NCI-H128 (cell line): ENCODE measurements around the gene TRAPPC5.

ENCODE experiments used
- DNase-seq: peaks from one replicate; lab custom pipeline; 2025; ENCODE audit not compliant: unreplicated experiment; lab: John Stamatoyannopoulos, UW

The TRAPPC5 gene

DNA sequence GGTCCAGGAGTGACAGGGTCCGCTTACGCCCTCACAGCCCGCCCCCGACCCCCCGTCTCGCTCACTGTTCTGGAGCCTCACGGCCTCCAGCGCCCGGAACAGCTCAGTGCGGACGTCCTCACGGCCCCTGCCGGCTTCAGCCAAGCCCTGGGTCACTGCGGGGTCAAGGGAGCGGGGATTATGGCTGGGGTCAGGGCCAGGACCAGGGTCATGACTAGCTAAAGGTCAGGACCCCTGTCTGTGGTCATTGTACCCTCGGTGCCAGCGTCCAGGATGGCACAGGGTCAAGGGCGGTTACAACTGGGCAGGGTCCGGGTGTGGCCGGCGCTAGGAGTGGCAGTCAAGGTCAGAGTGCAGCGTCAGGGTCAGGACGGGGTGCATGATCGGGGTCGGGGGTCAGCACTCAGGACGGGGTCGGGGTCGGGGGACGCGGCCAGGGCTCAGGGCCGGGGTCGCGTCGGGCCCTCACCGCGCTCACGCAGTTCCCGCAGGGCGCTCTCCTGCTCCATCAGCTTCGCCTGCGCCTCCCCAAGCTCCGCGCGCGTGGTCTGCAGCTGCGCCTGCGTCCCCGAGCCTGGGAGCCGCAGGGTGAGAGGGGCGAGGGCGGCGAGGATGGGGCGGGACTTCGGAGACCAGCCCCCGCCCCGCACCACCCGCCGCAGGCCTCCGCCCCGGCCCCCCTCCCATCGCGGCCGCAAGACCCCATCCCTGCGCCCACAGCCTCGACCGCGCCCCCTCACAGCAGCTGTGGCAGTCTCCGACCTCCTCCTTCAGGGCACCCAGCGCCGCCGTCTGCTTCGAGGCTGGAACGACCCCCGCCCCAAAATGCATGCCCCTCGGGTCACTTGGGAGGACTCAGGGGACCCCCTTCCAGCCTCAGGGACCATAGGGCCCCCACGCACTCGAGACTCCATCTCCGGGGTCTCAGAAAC, 49.9 kb downstream of the TRAPPC5 start:
- no peak for DNase-seq

- DNase-seq = no peak
These were observed 50.6 kb downstream of the TRAPPC5 start for GRCh38 chr19:7731218-7731595.

DNA sequence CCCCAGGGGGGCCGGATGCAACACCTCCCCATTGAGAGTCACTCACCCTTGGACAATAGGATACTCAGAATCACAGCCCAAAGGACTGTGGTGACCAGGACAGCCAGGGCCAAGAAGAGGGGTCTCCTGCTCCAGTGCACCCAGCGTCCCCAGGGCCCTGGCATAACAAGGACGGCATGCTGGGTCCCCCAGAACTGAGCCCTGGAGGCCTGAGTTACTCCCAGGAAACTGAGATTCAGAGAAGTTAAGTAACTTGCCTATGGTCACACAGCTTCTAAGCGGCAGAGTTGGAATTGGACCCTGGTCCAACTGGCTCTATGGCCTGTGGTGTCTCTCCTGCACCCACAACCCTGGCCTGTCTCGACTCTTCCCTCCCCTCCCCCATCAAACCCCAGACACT, 51.0 kb downstream of the TRAPPC5 start:
- no peak for DNase-seq

GRCh38 chr19:7732045-7732444, 51.4 kb downstream of the TRAPPC5 start, which contains the start of gene CLEC4G:
Gene CLEC4G, minus strand, starts transcription at chr19:7732110. Its CDS starts 8 bp downstream, at chr19:7732102.
- no peak for DNase-seq

DNA sequence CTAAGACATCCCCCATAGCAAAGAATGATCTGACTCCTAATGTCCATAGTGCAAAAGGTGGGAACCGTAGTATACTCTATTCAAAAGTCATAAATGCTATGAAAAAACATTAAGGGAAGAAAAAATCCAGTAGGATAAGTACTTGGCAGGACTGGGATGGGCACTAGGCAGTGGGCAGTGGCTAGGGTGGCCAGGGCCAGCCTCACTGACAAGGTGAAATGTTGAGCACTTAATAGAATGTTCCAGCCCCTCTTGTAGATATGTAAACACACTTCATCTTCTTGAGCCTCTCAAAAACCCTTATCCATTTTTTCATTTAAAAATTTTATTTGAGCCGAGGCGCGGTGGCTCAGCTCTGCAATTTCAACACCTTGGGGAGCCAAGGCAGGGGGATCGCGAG, 52.7 kb downstream of the TRAPPC5 start:
- no peak for DNase-seq

DNA sequence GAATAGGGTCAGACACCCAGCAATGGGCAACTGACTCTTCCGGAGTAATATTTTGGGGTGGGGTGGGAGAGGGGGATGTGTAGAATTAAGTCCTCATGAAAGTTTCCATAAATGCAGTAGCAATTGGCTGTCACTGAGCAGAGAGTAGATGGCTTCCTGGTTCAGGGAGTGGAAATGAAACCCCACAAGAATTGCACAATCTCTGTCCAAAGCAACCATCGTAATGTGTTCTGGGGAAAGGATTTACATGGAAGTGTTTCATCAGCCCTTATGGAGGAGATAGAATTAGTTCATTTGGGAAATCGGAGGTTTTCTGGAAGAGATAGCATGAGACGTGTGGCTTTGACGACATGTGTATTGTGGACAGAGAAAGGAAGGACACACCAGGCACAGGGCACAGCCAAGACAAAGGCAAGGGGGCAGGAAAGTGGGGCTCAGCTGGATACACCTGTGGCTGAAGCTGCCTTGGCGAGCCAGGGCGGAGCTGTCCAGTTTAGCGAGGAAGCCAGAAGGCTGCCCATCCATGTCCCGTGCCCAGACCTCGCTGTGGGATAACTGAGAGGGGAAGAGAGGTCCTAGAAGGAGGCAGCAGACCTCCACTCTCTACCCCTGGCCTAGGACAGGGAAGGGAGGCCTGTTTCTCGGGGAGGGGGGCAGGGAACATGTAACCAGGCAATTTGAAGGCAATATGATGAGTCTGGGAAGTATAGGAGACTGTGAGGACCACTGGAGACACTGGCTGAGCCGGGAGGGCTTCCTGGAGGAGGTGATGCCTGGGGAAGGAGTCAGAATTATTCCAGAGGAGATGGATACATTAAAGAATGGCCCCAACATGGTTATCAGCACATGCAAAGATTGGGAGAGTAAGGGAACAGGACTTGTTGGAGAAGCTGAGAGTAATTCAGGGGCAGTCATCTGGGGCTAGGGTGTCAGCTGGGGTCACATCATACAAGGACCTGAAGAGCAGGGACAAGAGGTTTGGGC, 53.9 kb downstream of the TRAPPC5 start:
- DNase-seq = no peak

DNA sequence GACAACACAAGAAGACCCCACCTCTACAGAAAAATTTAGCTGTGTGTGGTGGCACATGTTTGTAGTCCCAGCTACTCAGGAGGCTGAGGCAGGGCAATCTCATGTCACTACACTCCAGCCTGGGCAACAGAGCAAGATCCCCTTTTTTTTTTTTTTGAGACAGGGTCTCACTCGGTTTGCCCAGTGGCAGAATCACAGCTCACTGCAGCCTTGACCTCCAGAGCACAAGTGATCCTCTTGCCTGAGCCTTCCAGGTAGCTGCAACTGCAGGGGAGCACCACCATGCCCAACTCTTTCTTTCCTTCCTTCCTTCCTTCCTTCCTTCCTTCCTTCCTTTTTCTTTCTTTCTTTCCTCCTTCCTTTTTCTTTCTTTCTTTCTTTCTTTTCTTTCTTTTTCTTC, 55.5 kb downstream of the TRAPPC5 start:
- DNase-seq = no peak

DNA sequence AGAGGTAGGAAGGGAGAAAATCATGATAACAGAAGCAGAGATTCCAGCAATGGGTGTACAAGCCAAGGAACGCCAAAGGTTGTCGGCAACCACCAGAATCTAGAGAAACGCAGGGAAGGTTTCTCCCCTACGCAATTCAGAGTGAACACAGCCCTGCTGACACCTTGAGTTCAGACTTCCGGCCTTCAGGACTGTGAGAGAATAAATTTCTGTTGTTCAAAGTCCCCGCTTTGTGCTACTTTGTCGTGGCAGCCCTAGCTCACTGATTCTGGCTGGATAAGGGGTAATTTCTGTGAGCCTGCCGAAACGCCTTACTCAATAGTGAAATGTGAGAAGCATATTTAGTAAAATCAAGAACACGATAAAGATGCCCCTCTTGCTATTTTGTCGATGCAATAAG, 56.6 kb downstream of the TRAPPC5 start:
- DNase-seq = no peak
